ENCODE measurements around the gene STX10. TPM values are rescaled to one million over a fixed set of nuclear protein-coding genes. Genes with fewer than 3 reads are reported as not detected.

The STX10 gene
- total and polyA plus RNA-seq, 2 of the 4 experiments (the other 2 are of a cell fraction) = 64.9 to 82.0 TPM

DNA sequence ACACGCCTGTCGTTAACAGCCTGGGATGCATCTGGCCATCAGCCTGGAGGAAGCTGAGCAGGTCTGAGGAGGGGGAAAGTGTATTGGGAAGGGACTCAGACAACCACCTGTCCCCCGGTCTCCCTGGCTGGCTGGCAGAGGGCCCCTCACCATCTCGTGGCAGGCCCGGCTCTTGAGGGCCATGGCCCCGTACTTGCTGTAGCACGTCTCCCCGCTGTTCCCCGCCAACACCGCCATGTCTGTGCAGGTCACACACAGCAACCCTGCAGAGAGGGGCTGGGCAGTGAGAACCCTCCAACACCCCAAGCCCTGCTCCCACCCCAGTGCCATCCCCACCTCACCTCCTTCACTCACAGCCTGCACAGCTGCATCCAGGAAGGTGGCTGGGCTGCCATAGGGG is 37.6 kb downstream of the STX10 start:
- H2AFZ ChIP-seq (replicated peaks; ENCODE audit: low read length, poor library complexity) = no peak overlapping the region
- no peak overlapping the region for H4K8ac ChIP-seq (ENCODE audit: low read depth in 2 of 2, low read length in 2 of 2)
- ATAC-seq (ENCODE audit: low read depth) (no peak), DNase-seq (no peak)
- H3K14ac ChIP-seq (replicated peaks; ENCODE audit: low read depth, low read length) = no peak overlapping the region
- H3K56ac ChIP-seq (ENCODE audit: extremely low read depth, insufficient read depth, low read length) = no peak overlapping the region
- no peak overlapping the region for H4K91ac ChIP-seq (ENCODE audit: insufficient read depth, low read depth, low read length)
- H3K36me3 ChIP-seq (ENCODE audit: control insufficient read depth, insufficient read depth, low read length) = peaks cover 18% of the 10 kb centered on the region
- H3K23ac ChIP-seq (ENCODE audit: low read depth, low read length) = no peak overlapping the region
- no peak overlapping the region for H3K4ac ChIP-seq (ENCODE audit: low read depth, low read length)
- H4K20me1 ChIP-seq (ENCODE audit: insufficient read depth, low read length) = no peaks in the 10 kb centered on the region
- no peak overlapping the region for H3K18ac ChIP-seq (ENCODE audit: low read depth, low read length)
- intact Hi-C loops (cut with micrococcal nuclease) (no loop called here), in situ Hi-C loops (cut with MboI; ENCODE audit: low sequenced_read_pairs) (no loop called here), dilution Hi-C loops (cut with HindIII; ENCODE audit: low sequenced_read_pairs, unreplicated experiment) (no loop called here)
- peaks cover 4% of the 10 kb centered on the region for H3K4me1 ChIP-seq (ENCODE audit: control insufficient read depth, insufficient read depth, low read length)
- no peaks in the 10 kb centered on the region; the same call in 1 of the 2 replicates for H3K9me1 ChIP-seq (ENCODE audit: insufficient read depth, low read length)
- H3K27me3 ChIP-seq (ENCODE audit: control insufficient read depth, insufficient read depth, low read length) = no peaks in the 10 kb centered on the region
- H2BK120ac ChIP-seq (ENCODE audit: low read depth, low read length) = no peak overlapping the region
- H3K79me1 ChIP-seq (ENCODE audit: low read depth in 1 of 2, low read length in 2 of 2) = peaks cover 0 to 30% of the 10 kb centered on the region in 2 experiments; a peak in 3 of 4 replicates
- no peak overlapping the region for H2BK20ac ChIP-seq (ENCODE audit: low read depth, low read length)
- no peaks in the 10 kb centered on the region for H3K9me3 ChIP-seq (ENCODE audit: control insufficient read depth, insufficient read depth, low read length)
- ChIA-PET POLR2A (ENCODE audit: unreplicated experiment) (no interaction called here), CTCF (no interaction called here)
- no peak overlapping the region for H2BK5ac ChIP-seq (ENCODE audit: low read depth, low read length, poor library complexity, severe bottlenecking)
- H3K4me2 ChIP-seq (ENCODE audit: low read depth, low read length) = no peak overlapping the region
- no peak overlapping the region for H3K9ac ChIP-seq (ENCODE audit: low read depth, low read length)
- no CpG with 5 or more reads among the region's 10 CpGs for WGBS, 2 experiments (ENCODE audit: extremely low coverage in 2 of 2, insufficient read length in 1 of 2)
- no peak overlapping the region for H3K4me3 ChIP-seq (ENCODE audit: insufficient read depth, low read depth, low read length)
- TF ChIP-seq RFX5 (IDR thresholded peaks at IDR 0.05; ENCODE audit: low read depth, low read length) = no peak
- TF ChIP-seq MAZ (IDR thresholded peaks at IDR 0.05; ENCODE audit: borderline replicate concordance, low read depth, low read length) = no peak
- TF ChIP-seq BHLHE40 (IDR thresholded peaks at IDR 0.05; ENCODE audit: low read depth, low read length) = no peak
- TF ChIP-seq CEBPB (IDR thresholded peaks at IDR 0.05; ENCODE audit: low read depth, low read length) = no peak
- no peak for TF ChIP-seq CHD1 (IDR thresholded peaks at IDR 0.05; ENCODE audit: low read depth, low read length)
- no peak for TF ChIP-seq POLR2A (IDR thresholded peaks at IDR 0.05; ENCODE audit: low read depth, low read length)
- TF ChIP-seq RCOR1 (IDR thresholded peaks at IDR 0.05; ENCODE audit: insufficient replicate concordance, low read length) = no peak
- TF ChIP-seq MAFK (IDR thresholded peaks at IDR 0.05; ENCODE audit: low read depth, low read length) = no peak
- TF ChIP-seq SMC3 (IDR thresholded peaks at IDR 0.05; ENCODE audit: low read depth, low read length) = no peak
- TF ChIP-seq MXI1 (IDR thresholded peaks at IDR 0.05; ENCODE audit: borderline replicate concordance, low read depth, low read length) = no peak
- no peak for TF ChIP-seq NFE2L2 (IDR thresholded peaks at IDR 0.05; ENCODE audit: low read depth, low read length)
- TF ChIP-seq, protein P1, sequence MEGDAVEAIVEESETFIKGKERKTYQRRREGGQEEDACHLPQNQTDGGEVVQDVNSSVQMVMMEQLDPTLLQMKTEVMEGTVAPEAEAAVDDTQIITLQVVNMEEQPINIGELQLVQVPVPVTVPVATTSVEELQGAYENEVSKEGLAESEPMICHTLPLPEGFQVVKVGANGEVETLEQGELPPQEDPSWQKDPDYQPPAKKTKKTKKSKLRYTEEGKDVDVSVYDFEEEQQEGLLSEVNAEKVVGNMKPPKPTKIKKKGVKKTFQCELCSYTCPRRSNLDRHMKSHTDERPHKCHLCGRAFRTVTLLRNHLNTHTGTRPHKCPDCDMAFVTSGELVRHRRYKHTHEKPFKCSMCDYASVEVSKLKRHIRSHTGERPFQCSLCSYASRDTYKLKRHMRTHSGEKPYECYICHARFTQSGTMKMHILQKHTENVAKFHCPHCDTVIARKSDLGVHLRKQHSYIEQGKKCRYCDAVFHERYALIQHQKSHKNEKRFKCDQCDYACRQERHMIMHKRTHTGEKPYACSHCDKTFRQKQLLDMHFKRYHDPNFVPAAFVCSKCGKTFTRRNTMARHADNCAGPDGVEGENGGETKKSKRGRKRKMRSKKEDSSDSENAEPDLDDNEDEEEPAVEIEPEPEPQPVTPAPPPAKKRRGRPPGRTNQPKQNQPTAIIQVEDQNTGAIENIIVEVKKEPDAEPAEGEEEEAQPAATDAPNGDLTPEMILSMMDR (conservative IDR thresholded peaks at IDR 0.05; ENCODE audit: low read depth, low read length) = no peak
- H3K27ac ChIP-seq (ENCODE audit: insufficient read depth, low read length) = no peak overlapping the region
- H4K5ac ChIP-seq (ENCODE audit: low read depth, low read length) = no peak overlapping the region
- no TSS peak for BruUV-seq (replicated peaks)
- no peak overlapping the region for H2AK9ac ChIP-seq (replicated peaks; ENCODE audit: low read depth, low read length, poor library complexity)
- no peak overlapping the region for H2BK15ac ChIP-seq (ENCODE audit: low read depth, low read length)
- H2AK5ac ChIP-seq (ENCODE audit: low read depth, low read length) = no peak overlapping the region

Data from IMR-90 (cell line).